H1 (cell line): ENCODE measurements around the gene GNG13. TPM values are rescaled to one million over a fixed set of nuclear protein-coding genes. Genes with fewer than 3 reads are reported as not detected.
A peak's percentile ranks its signal among the peaks of the same experiment; 100 is the strongest.

ENCODE experiments used
- CTCF ChIA-PET: fragments of 300-600 bp; sonication (Branson Sonifier 250); formaldehyde crosslinking; loops from one replicate; lab custom pipeline; 2021; ENCODE audit not compliant: partially characterized antibody; lab: Charles Lee
- POLR2A ChIA-PET: fragments of 300-600 bp; sonication (Branson Sonifier 250); formaldehyde crosslinking; loops from one replicate; lab custom pipeline; 2021; ENCODE audit warnings: inconsistent platforms; ENCODE audit not compliant: partially characterized antibody; lab: Charles Lee
- DNase-seq, 2 experiments: peaks; one replicate each; pipeline versions ENCODE4 v3.0.0 to v3.0.0-alpha.2; 2010 to 2022; ENCODE audit warnings: low spot score in 2 of 2, low read depth in 1 of 2, mixed read lengths in 1 of 2
- FAIRE-seq: peaks from 2 replicates; lab custom pipeline; 2011; peaks lifted over from hg19 to GRCh38; lab: Jason Lieb, UNC
- H2AFZ ChIP-seq: 2 replicates; pipeline ENCODE4 v1.8.1; 2012; ENCODE audit warnings: low read length, inconsistent platforms
- H2AK5ac ChIP-seq: 2 replicates; pipeline ENCODE4 v1.6.1; 2013; ENCODE audit warnings: low read depth, low read length
- H2BK120ac ChIP-seq: replicated peaks from 2 replicates; pipeline ENCODE3; 2013; ENCODE audit warnings: low read depth, low read length, inconsistent platforms
- H2BK12ac ChIP-seq: 2 replicates; pipeline ENCODE4 v1.6.1; 2013; ENCODE audit warnings: low read depth, low read length
- H2BK15ac ChIP-seq: 2 replicates; pipeline ENCODE4 v1.6.1; 2013; ENCODE audit warnings: low read length
- H2BK20ac ChIP-seq: 2 replicates; pipeline ENCODE4 v1.6.1; 2013; ENCODE audit warnings: low read length
- H2BK5ac ChIP-seq: 2 replicates; pipeline ENCODE4 v1.6.1; 2013; ENCODE audit warnings: low read depth, low read length
- H3K14ac ChIP-seq: 2 replicates; pipeline ENCODE4 v1.6.1; 2013; ENCODE audit warnings: inconsistent platforms; ENCODE audit not compliant: insufficient read length
- H3K18ac ChIP-seq: 2 replicates; pipeline ENCODE4 v1.6.1; 2013; ENCODE audit warnings: low read length; ENCODE audit errors: extremely low read depth
- H3K23ac ChIP-seq: 2 replicates; pipeline ENCODE4 v1.6.1; 2013; ENCODE audit warnings: inconsistent platforms; ENCODE audit not compliant: insufficient read length
- H3K23me2 ChIP-seq: 2 replicates; pipeline ENCODE4 v1.6.1; 2013; ENCODE audit warnings: low read depth, low read length
- H3K27ac ChIP-seq: 2 replicates; pipeline ENCODE4 v1.6.1; 2011; ENCODE audit warnings: low read depth, low read length, inconsistent platforms
- H3K27me3 ChIP-seq, 4 experiments: replicated peaks in 1 of 4; 1 replicate in 1 of 4; 2 replicates in 3 of 4; pipeline versions ENCODE4 v1.6.1 to v1.8.1; 2011 to 2013; ENCODE audit warnings: low read length in 3 of 4, mild to moderate bottlenecking in 3 of 4, inconsistent platforms in 2 of 4, mixed read lengths in 2 of 4, moderate library complexity in 1 of 4; ENCODE audit not compliant: control insufficient read depth in 3 of 4, insufficient read depth in 3 of 4; ENCODE audit errors: extremely low read depth in 1 of 4
- H3K36me3 ChIP-seq, 4 experiments: 2 replicates each; pipeline versions ENCODE4 v1.6.1 to v1.8.1; 2011 to 2013; ENCODE audit warnings: mild to moderate bottlenecking in 4 of 4, low read length in 3 of 4, moderate library complexity in 2 of 4, control low read depth in 1 of 4, inconsistent platforms in 1 of 4; ENCODE audit not compliant: insufficient read depth in 4 of 4, control insufficient read depth in 2 of 4
- H3K4ac ChIP-seq: replicated peaks from 2 replicates; pipeline ENCODE3; 2013; ENCODE audit warnings: low read length, low read depth, mixed read lengths, inconsistent platforms; ENCODE audit not compliant: insufficient read length
- H3K4me1 ChIP-seq, 4 experiments: replicated peaks in 1 of 4; 1 replicate in 1 of 4; 2 replicates in 3 of 4; pipeline versions ENCODE4 v1.6.1 to v1.8.1; 2011 to 2013; ENCODE audit warnings: low read length in 3 of 4, inconsistent platforms in 2 of 4, mixed read lengths in 1 of 4; ENCODE audit not compliant: insufficient read depth in 4 of 4, control insufficient read depth in 3 of 4
- H3K4me2 ChIP-seq, 2 experiments: 2 replicates each; pipeline versions ENCODE4 v1.6.1 to v1.8.1; 2011 to 2013; ENCODE audit warnings: low read depth in 2 of 2, low read length in 2 of 2, control low read depth in 1 of 2, inconsistent platforms in 1 of 2, mild to moderate bottlenecking in 1 of 2; ENCODE audit not compliant: insufficient read depth in 1 of 2
- H3K4me3 ChIP-seq, 4 experiments: fragments of 200-600, 300-600 bp in 1 of 4; sonication (generic), shearing (Covaris generic), sonication (Bioruptor Twin) in 1 of 4; 2 replicates each; pipeline versions ENCODE4 v1.5.1 to v1.8.1; 2011 to 2016; ENCODE audit warnings: low read length in 4 of 4, low read depth in 3 of 4, control low read depth in 2 of 4, inconsistent platforms in 2 of 4, mild to moderate bottlenecking in 2 of 4, mixed read lengths in 1 of 4, moderate library complexity in 1 of 4; ENCODE audit not compliant: insufficient read depth in 2 of 4; ENCODE audit errors: extremely low read depth in 1 of 4
- H3K56ac ChIP-seq: replicated peaks from 2 replicates; pipeline ENCODE3; 2013; ENCODE audit warnings: low read depth, mild to moderate bottlenecking, mixed read lengths, low read length, inconsistent platforms; ENCODE audit not compliant: insufficient read length
- H3K79me1 ChIP-seq: 2 replicates; pipeline ENCODE4 v1.6.1; 2013; ENCODE audit warnings: low read depth, low read length, control low read depth
- H3K79me2 ChIP-seq, 2 experiments: 2 replicates each; pipeline versions ENCODE4 v1.6.1 to v1.8.1; 2012 to 2013; ENCODE audit warnings: low read length in 2 of 2, mild to moderate bottlenecking in 2 of 2, inconsistent platforms in 1 of 2; ENCODE audit not compliant: insufficient read depth in 2 of 2, control insufficient read depth in 1 of 2
- H3K9ac ChIP-seq, 4 experiments: replicated peaks in 1 of 4; 1 replicate in 1 of 4; 2 replicates in 3 of 4; pipeline versions ENCODE4 v1.6.1 to v1.8.1; 2011 to 2013; ENCODE audit warnings: low read depth in 3 of 4, low read length in 3 of 4, control low read depth in 2 of 4, mild to moderate bottlenecking in 2 of 4, moderate library complexity in 2 of 4, inconsistent platforms in 1 of 4; ENCODE audit errors: extremely low read depth in 1 of 4
- H3K9me3 ChIP-seq, 2 experiments: 2 replicates each; pipeline versions ENCODE4 v1.6.1 to v1.8.1; 2012 to 2013; ENCODE audit warnings: mild to moderate bottlenecking in 2 of 2, moderate library complexity in 2 of 2, control low read depth in 1 of 2, inconsistent platforms in 1 of 2, low read depth in 1 of 2, low read length in 1 of 2, mixed read lengths in 1 of 2; ENCODE audit not compliant: insufficient read depth in 2 of 2
- H4K20me1 ChIP-seq, 2 experiments: replicated peaks in 1 of 2; 2 replicates each; pipeline versions ENCODE3 to v1.8.1; 2011 to 2013; ENCODE audit warnings: inconsistent platforms in 2 of 2, low read length in 2 of 2, mild to moderate bottlenecking in 1 of 2; ENCODE audit not compliant: insufficient read depth in 2 of 2, control insufficient read depth in 1 of 2
- H4K5ac ChIP-seq: 2 replicates; pipeline ENCODE4 v1.6.1; 2013; ENCODE audit warnings: low read length, low read depth, mixed read lengths, inconsistent platforms; ENCODE audit not compliant: insufficient read length
- H4K8ac ChIP-seq: 2 replicates; pipeline ENCODE4 v1.8.0; 2013; ENCODE audit warnings: mild to moderate bottlenecking, moderate library complexity, low read length, inconsistent platforms; ENCODE audit not compliant: insufficient read depth; ENCODE audit errors: extremely low read depth
- H4K91ac ChIP-seq: replicated peaks from 2 replicates; pipeline ENCODE3; 2013; ENCODE audit warnings: low read length, mixed read lengths, inconsistent platforms; ENCODE audit not compliant: insufficient read length
- RXRA ChIP-seq: IDR thresholded peaks from 2 replicates; pipeline ENCODE4 v1.6.1; 2011; ENCODE audit warnings: low read depth, mild to moderate bottlenecking, low read length, moderate library complexity; ENCODE audit not compliant: insufficient read depth
- SAP30 ChIP-seq: fragments of 300-600 bp; sonication (generic); IDR thresholded peaks from 2 replicates; pipeline ENCODE4 v1.7.1; 2012; ENCODE audit warnings: low read length, moderate library complexity, mild to moderate bottlenecking, inconsistent platforms; ENCODE audit not compliant: insufficient read depth, insufficient replicate concordance
- TCF12 ChIP-seq: IDR thresholded peaks from 2 replicates; pipeline ENCODE4 v1.6.1; 2011; ENCODE audit warnings: low read depth, mild to moderate bottlenecking, low read length
- WGBS, 2 experiments: shearing (Covaris generic) in 1 of 2; methylation state at CpG; one replicate each; pipeline versions ENCODE4 v1.1.6 to v1.1.7; 2013 to 2015; ENCODE audit warnings: low lambda C conversion rate in 2 of 2, mixed read lengths in 2 of 2, inconsistent platforms in 1 of 2, low coverage in 1 of 2, missing lambda C conversion rate in 1 of 2; ENCODE audit not compliant: insufficient replicate concordance in 2 of 2, insufficient coverage in 1 of 2, insufficient read length in 1 of 2; ENCODE audit errors: extremely low coverage in 1 of 2, missing lambda C conversion rate in 1 of 2; 5-methylcytosine and 5-hydroxymethylcytosine counted together
- long read RNA-seq, 2 experiments: library from RNA in 1 of 2; library from capped mRNA in 1 of 2; stranded (forward); transcript quantifications; one replicate each; pipeline ENCODE4 v2.0.0, GENCODE V29; 2021; ENCODE audit warnings: inconsistent platforms in 1 of 2
- polyA minus RNA-seq, 3 experiments: library from RNA; depleted of rRNA, polyadenylated mRNA; stranded (reverse); fragments of >200 nt; gene quantifications; 1 replicate in 2 of 3; 2 replicates in 1 of 3; pipeline ENCODE4 v1.2.3, GENCODE V29; 2011
- polyA plus RNA-seq, 7 experiments: library from polyadenylated mRNA; depleted of rRNA in 3 of 7; stranded (reverse) in 5 of 7; unstranded in 2 of 7; fragments of >200 nt in 5 of 7; fragments of 200-250 nt in 2 of 7; gene quantifications; 1 replicate in 5 of 7; 2 replicates in 1 of 7; 4 replicates in 1 of 7; pipeline versions ENCODE4 v1.2.1 to v1.2.3, GENCODE V29; 2011 to 2013; ENCODE audit warnings: missing spikeins in 2 of 7, mixed read lengths in 2 of 7
- total RNA-seq: library from RNA; stranded (reverse); fragmentation: NEBNext Ultra II Directional; extraction: Animal tissue kit (Norgen Biotek cat#: 25700); gene quantifications from 2 replicates; pipeline ENCODE4 v1.2.1, GENCODE V29; 2021
- TF ChIP-seq, protein P1 (sequence below): IDR thresholded peaks from 2 replicates; pipeline ENCODE4 v1.6.1; 2012; ENCODE audit warnings: inconsistent platforms
- TF ChIP-seq, protein P2 (sequence below): IDR thresholded peaks from 2 replicates; pipeline ENCODE4 v1.6.1; 2012; ENCODE audit warnings: low read length, inconsistent platforms

Gene GNG13, protein sequence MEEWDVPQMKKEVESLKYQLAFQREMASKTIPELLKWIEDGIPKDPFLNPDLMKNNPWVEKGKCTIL
- total RNA-seq (not detected in 2 replicates), polyA plus RNA-seq (2011; rRNA removed) (not detected in 2 replicates), polyA minus RNA-seq (2011; rRNA and poly(A)+ RNA removed) (not detected in 2 replicates)
- polyA plus RNA-seq (2011; cell fraction: cytosol; rRNA removed), result not detected
- 0.11 TPM for polyA plus RNA-seq (2011; cell fraction: nucleus; rRNA removed)
- 0.59 to 1.3 TPM (median 0.96 TPM) in 4 replicates for polyA plus RNA-seq (2012, experiment 1 of 2)
- polyA plus RNA-seq (2012, experiment 2 of 2), result 0.49 TPM
- 0.34 TPM for polyA plus RNA-seq (2013, experiment 1 of 2)
- polyA plus RNA-seq (2013, experiment 2 of 2), result 0.39 TPM
- not detected for polyA minus RNA-seq (2011; cell fraction: cytosol; rRNA and poly(A)+ RNA removed)
- not detected for polyA minus RNA-seq (2011; cell fraction: nucleus; rRNA and poly(A)+ RNA removed)
- long read RNA-seq, experiment 1, partial matches to known transcripts, result 0 of 1 reads
- long read RNA-seq, experiment 1, other reads (novel, unspliced or antisense), result 0 of 1 reads
- long read RNA-seq, experiment 2, result 0 reads

DNA sequence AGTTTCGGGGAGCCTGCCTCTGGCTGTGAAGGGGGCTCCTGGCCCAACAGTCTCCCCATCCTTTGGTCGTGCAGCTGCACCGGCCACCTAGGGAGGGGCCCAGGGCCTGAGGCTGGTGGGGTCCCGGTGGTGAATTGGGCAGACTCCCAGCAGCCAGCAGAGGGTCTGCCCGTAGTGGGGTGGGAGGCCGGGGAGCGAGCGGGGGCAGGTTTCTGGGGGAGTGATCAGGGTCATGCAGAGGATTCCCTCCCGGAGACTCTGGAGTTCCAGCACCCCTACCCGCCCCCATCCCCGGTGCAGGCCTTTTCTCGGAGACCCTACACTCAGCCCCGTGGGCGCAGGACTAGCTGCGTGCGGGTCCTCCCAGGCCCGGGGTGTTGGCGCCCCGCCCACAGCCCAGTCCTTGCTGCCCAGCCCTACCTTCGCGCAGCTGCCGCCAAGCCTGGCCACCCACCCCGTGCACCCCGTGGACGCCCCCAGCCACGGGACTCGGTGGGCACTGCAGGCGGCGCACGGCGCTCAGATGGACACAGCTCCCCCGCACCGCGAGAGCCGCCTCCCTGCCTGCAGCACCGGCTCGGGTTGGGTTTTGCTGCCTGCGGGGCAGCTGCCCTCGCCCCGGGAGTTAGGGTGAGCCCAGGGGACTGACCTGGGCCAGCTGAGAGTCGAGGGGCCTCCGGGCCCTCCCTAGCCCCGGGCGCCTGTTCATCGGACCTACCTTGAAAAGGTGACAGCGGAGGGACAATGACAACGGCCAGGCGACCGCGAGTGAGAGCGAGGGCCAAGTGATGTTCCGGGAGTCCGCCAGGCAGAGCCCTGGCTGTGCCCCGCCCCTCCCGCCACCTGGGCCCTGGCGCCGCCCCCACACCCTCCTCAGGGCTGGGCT, at the start of gene GNG13:
TSS of gene GNG13 (minus strand) at position 787 of the 886 bp plus-strand sequence. CDS start 1,657 bp downstream, outside the sequence.
- Histone ChIP-seq H3K18ac (no peak within 1 kb of the TSS), H2BK5ac (no peak within 1 kb of the TSS), H2AK5ac (no peak within 1 kb of the TSS), H3K56ac (no peak within 1 kb of the TSS), H3K4ac (no peak within 1 kb of the TSS), H3K23me2 (peaks cover 3% of the 10 kb centered on the region; the same call in 1 of the 2 replicates), H4K5ac (no peak within 1 kb of the TSS), H3K23ac (no peak within 1 kb of the TSS), H3K9ac (no peak within 1 kb of the TSS), H3K27me3 (peaks cover 1 to 42% (median 28%) of the 10 kb centered on the region in 4 experiments; a peak in 6 of 7 replicates), H4K20me1 (peaks cover 5 to 15% of the 10 kb centered on the region in 2 experiments), H3K36me3 (peaks cover 0 to 16% (median 0%) of the 10 kb centered on the region in 4 experiments; a peak in 3 of 8 replicates), H2BK120ac (no peak within 1 kb of the TSS), H3K9me3 (no peaks in the 10 kb centered on the region), H2BK12ac (no peak within 1 kb of the TSS), H4K8ac (peak within 1 kb of the TSS; percentile 23), H2BK20ac (no peak within 1 kb of the TSS), H3K4me2 (peak within 1 kb of the TSS; percentile 66 to 85), H3K79me2 (no peaks in the 10 kb centered on the region)
- peak in 1 of 2 experiments; percentile 84 for DNase-seq
- 8% methylated on average over 26 of the region's 57 CpGs; no CpG with 5 or more reads in 1 of the 2 experiments for WGBS, 2 experiments
- POLR2A ChIA-PET, result interaction anchor here (0.6 to 5.6 kb wide), 16 partner anchors 9 to 164 kb away, joined by 3 to 55 read pairs (median 4); partner anchors contain the start of genes ANTKMT, CCDC78, CHTF18 and CIAO3
- TF ChIP-seq RXRA (no peak), SAP30 (no peak), TCF12 (no peak)
- TF ChIP-seq, protein P1, sequence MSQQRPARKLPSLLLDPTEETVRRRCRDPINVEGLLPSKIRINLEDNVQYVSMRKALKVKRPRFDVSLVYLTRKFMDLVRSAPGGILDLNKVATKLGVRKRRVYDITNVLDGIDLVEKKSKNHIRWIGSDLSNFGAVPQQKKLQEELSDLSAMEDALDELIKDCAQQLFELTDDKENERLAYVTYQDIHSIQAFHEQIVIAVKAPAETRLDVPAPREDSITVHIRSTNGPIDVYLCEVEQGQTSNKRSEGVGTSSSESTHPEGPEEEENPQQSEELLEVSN, result no peak
- TF ChIP-seq, protein P2, sequence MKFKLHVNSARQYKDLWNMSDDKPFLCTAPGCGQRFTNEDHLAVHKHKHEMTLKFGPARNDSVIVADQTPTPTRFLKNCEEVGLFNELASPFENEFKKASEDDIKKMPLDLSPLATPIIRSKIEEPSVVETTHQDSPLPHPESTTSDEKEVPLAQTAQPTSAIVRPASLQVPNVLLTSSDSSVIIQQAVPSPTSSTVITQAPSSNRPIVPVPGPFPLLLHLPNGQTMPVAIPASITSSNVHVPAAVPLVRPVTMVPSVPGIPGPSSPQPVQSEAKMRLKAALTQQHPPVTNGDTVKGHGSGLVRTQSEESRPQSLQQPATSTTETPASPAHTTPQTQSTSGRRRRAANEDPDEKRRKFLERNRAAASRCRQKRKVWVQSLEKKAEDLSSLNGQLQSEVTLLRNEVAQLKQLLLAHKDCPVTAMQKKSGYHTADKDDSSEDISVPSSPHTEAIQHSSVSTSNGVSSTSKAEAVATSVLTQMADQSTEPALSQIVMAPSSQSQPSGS, result no peak
- TF ChIP-seq, all 59 proteins: peak for 0
- no peak within 1 kb of the TSS for H2AFZ ChIP-seq
- CTCF ChIA-PET, result interaction anchor here (0.7 to 3.9 kb wide), 7 partner anchors 14 to 88 kb away, joined by 3 to 24 read pairs (median 6); partner anchors contain the start of gene METRN
- H3K4me3 ChIP-seq, result peak within 1 kb of the TSS; percentile 5 to 61 (median 20); a peak in 6 of 8 replicates
- FAIRE-seq, result no peak
- no peak within 1 kb of the TSS for H4K91ac ChIP-seq
- H3K4me1 ChIP-seq, result peaks cover 0 to 17% (median 3%) of the 10 kb centered on the region in 4 experiments; a peak in 4 of 7 replicates
- no peak within 1 kb of the TSS for H3K14ac ChIP-seq
- H2BK15ac ChIP-seq, result no peak within 1 kb of the TSS
- H3K27ac ChIP-seq, result no peak within 1 kb of the TSS
- H3K79me1 ChIP-seq, result no peaks in the 10 kb centered on the region
